Neural cell (in vitro differentiated cells): ENCODE data around the gene FRAT2. TPM values are rescaled to one million over a fixed set of nuclear protein-coding genes. Genes with fewer than 3 reads are reported as not detected.

Experiments
- H2AFZ ChIP-seq: fragments of 200-600, 300-800 bp; sonication (generic), shearing (Covaris generic); 2 replicates; pipeline ENCODE4 v1.6.0; 2014; ENCODE audit warnings: low read depth, mild to moderate bottlenecking, antibody characterized with exemption, low read length, moderate library complexity
- H3F3A ChIP-seq: fragments of 200-600 bp; shearing (Covaris generic); 2 replicates; pipeline ENCODE4 v1.6.1; 2016; ENCODE audit warnings: mild to moderate bottlenecking, moderate library complexity, mixed read lengths, antibody characterized with exemption, low read length; ENCODE audit not compliant: insufficient read depth, poor library complexity, severe bottlenecking
- H3K27ac ChIP-seq: fragments of 200-600, 300-800 bp; sonication (generic), shearing (Covaris generic); 2 replicates; pipeline ENCODE4 v1.5.1; 2014; ENCODE audit warnings: mild to moderate bottlenecking, low read length, moderate library complexity
- H3K27me3 ChIP-seq: fragments of 300-800, 200-600 bp; sonication (generic), shearing (Covaris generic); 2 replicates; pipeline ENCODE4 v1.6.0; 2014; ENCODE audit warnings: mild to moderate bottlenecking, low read depth, low read length, moderate library complexity; ENCODE audit not compliant: insufficient read depth
- H3K36me3 ChIP-seq: fragments of 300-800, 200-600 bp; sonication (generic), shearing (Covaris generic); 2 replicates; pipeline ENCODE4 v1.5.1; 2014; ENCODE audit warnings: mild to moderate bottlenecking, antibody characterized with exemption, low read length, moderate library complexity; ENCODE audit not compliant: insufficient read depth
- H3K4me2 ChIP-seq: fragments of 300-800, 200-600 bp; sonication (generic), shearing (Covaris generic); 2 replicates; pipeline ENCODE4 v1.6.0; 2014; ENCODE audit warnings: mild to moderate bottlenecking, low read length
- H3K4me3 ChIP-seq: fragments of 300-800, 200-600 bp; sonication (generic), shearing (Covaris generic); 2 replicates; pipeline ENCODE4 v1.5.1; 2014; ENCODE audit warnings: mild to moderate bottlenecking, low read length, moderate library complexity
- H3K79me2 ChIP-seq: fragments of 200-600 bp; shearing (Covaris generic); replicated peaks from 2 replicates; pipeline ENCODE4 v1.6.0; 2014; ENCODE audit warnings: mild to moderate bottlenecking, low read length, moderate library complexity; ENCODE audit not compliant: insufficient read depth
- H3K9ac ChIP-seq: fragments of 300-800, 200-600 bp; sonication (generic), shearing (Covaris generic); 2 replicates; pipeline ENCODE4 v1.6.1; 2016; ENCODE audit warnings: mild to moderate bottlenecking, low read length, mixed read lengths
- H3K9me2 ChIP-seq: fragments of 200-600 bp; shearing (Covaris generic); 2 replicates; pipeline ENCODE4 v1.6.1; 2016; ENCODE audit warnings: mild to moderate bottlenecking, low read length, mixed read lengths; ENCODE audit not compliant: insufficient read depth
- H3K9me3 ChIP-seq: fragments of 200-600, 300-800 bp; sonication (generic), shearing (Covaris generic); 2 replicates; pipeline ENCODE4 v1.6.1; 2016; ENCODE audit warnings: mild to moderate bottlenecking, mixed run types, low read length, moderate library complexity, mixed read lengths
- H4K20me1 ChIP-seq: fragments of 200-600 bp; shearing (Covaris generic); 2 replicates; pipeline ENCODE4 v1.6.1; 2016; ENCODE audit warnings: mild to moderate bottlenecking, mixed run types; ENCODE audit not compliant: insufficient read depth
- CTCF ChIP-seq: fragments of 450-650 bp; IDR thresholded peaks from 2 replicates; pipeline ENCODE4 v1.5.1; 2014; ENCODE audit warnings: antibody characterized with exemption, mild to moderate bottlenecking, moderate library complexity; ENCODE audit not compliant: poor library complexity, severe bottlenecking
- EP300 ChIP-seq: fragments of 450-650 bp; conservative IDR thresholded peaks from 2 replicates; pipeline ENCODE4 v1.6.1; 2014; ENCODE audit warnings: antibody characterized with exemption, mild to moderate bottlenecking, moderate library complexity; ENCODE audit not compliant: poor library complexity, severe bottlenecking
- EZH2 ChIP-seq: fragments of 200-600, 300-800 bp; shearing (Covaris generic), sonication (generic); IDR thresholded peaks from 2 replicates; pipeline ENCODE4 v1.6.1; 2014; ENCODE audit warnings: antibody characterized with exemption, low read length, borderline replicate concordance, mild to moderate bottlenecking; ENCODE audit not compliant: insufficient read depth, poor library complexity, severe bottlenecking
- MXI1 ChIP-seq: fragments of 450-650 bp; conservative IDR thresholded peaks from 2 replicates; pipeline ENCODE4 v1.6.1; 2014; ENCODE audit warnings: antibody characterized with exemption, mild to moderate bottlenecking; ENCODE audit not compliant: poor library complexity, severe bottlenecking
- POLR2AphosphoS5 ChIP-seq: IDR thresholded peaks from 2 replicates; pipeline ENCODE4 v1.6.1; 2012
- REST ChIP-seq: IDR thresholded peaks from 2 replicates; pipeline ENCODE4 v1.6.1; 2012; ENCODE audit warnings: borderline replicate concordance
- SMC3 ChIP-seq: fragments of 450-650 bp; conservative IDR thresholded peaks from 2 replicates; pipeline ENCODE4 v1.6.1; 2014; ENCODE audit warnings: antibody characterized with exemption, mild to moderate bottlenecking, moderate library complexity; ENCODE audit not compliant: poor library complexity
- TAF1 ChIP-seq: IDR thresholded peaks from 2 replicates; pipeline ENCODE4 v1.6.1; 2012; ENCODE audit warnings: low read depth
- polyA plus RNA-seq: library from polyadenylated mRNA; depleted of rRNA; stranded (reverse); fragments of >200 nt; gene quantifications from 2 replicates; pipeline ENCODE4 v1.2.3, GENCODE V29; 2014

The FRAT2 gene
- polyA plus RNA-seq, 1 donor from 2014 or later, result 18.5 TPM

GRCh38 chr10:97360705-97361536, 26.4 kb upstream of the FRAT2 start:
- Histone ChIP-seq H3K27ac (no peak overlapping the region), H2AFZ (no peak overlapping the region), H3K4me3 (no peak overlapping the region), H3K9ac (no peak overlapping the region), H3K9me2 (no peaks in the 10 kb centered on the region), H3K36me3 (no peaks in the 10 kb centered on the region), H3K9me3 (no peaks in the 10 kb centered on the region), H3F3A (no peaks in the 10 kb centered on the region), H3K79me2 (no peaks in the 10 kb centered on the region), H3K4me2 (no peak overlapping the region), H3K27me3 (no peaks in the 10 kb centered on the region), H4K20me1 (no peaks in the 10 kb centered on the region)
- TF ChIP-seq TAF1 (no peak), CTCF (no peak), EP300 (no peak), EZH2 (no peak), REST (no peak), POLR2AphosphoS5 (no peak), SMC3 (no peak)

DNA sequence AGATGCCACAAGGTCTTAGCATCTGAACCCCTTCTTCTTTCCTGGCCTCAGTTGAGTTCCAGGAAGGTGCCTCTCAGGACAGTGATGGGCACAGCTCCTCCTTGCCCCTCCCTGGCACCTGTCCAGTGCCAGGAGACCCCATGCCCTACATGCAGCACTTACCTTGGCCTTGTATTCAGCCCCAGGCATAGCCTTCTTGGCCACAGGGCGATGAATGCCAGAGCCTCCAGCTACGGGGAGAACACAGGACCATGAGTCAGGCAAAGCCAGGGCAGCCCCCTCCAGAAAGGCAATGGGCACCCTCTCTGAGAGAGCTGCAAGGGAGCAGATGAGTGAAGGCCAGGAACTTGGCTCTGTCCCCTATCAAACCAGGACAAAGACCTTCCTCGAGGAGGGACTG, 24.3 kb upstream of the FRAT2 start:
- Histone ChIP-seq H3K79me2 (no peaks in the 10 kb centered on the region), H3K27ac (no peak overlapping the region), H3K4me2 (no peak overlapping the region), H3K27me3 (no peaks in the 10 kb centered on the region), H3F3A (no peaks in the 10 kb centered on the region), H3K4me3 (no peak overlapping the region), H2AFZ (no peak overlapping the region), H4K20me1 (no peaks in the 10 kb centered on the region), H3K9ac (no peak overlapping the region), H3K9me3 (no peaks in the 10 kb centered on the region), H3K36me3 (no peaks in the 10 kb centered on the region), H3K9me2 (no peaks in the 10 kb centered on the region)
- no peak for TF ChIP-seq SMC3
- TF ChIP-seq MXI1, result no peak
- TF ChIP-seq CTCF, result no peak
